ENCODE results near the gene SRP14.

DNA sequence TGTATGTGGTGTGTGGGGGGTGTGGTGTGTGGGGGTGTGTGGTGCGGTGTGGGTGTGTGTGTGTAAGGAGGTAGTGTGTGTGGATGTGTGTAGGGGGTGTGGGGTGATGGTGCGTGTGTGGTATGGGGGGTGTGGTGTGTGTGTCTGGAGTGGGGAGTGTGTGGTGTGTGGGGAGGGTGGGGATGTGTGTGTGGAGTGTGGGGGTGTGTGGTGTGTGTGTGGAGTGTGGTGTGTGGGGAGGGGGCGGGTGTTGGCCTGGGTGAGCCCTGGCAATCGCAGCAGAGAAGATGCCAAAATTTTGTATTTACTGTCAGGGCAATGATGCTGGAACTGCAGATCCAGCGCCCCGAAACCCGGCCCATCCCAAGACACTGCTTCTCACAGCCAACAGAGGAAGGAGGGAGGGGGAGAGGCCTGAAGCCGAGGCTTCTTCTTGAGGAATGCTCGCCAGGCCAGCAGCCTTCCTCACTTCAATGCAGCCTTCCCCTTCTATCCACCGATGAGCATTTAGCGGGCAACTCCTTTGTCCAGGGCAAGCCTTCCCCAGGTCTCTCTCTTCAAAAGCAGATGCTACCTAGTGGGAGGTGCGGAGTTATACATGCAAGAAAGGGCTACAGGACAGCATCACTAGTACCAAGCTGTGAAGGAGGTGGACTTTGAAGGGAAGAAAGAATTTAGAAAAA lies 11.9 kb upstream of the SRP14 start:
- TF ChIP-seq, protein P1, sequence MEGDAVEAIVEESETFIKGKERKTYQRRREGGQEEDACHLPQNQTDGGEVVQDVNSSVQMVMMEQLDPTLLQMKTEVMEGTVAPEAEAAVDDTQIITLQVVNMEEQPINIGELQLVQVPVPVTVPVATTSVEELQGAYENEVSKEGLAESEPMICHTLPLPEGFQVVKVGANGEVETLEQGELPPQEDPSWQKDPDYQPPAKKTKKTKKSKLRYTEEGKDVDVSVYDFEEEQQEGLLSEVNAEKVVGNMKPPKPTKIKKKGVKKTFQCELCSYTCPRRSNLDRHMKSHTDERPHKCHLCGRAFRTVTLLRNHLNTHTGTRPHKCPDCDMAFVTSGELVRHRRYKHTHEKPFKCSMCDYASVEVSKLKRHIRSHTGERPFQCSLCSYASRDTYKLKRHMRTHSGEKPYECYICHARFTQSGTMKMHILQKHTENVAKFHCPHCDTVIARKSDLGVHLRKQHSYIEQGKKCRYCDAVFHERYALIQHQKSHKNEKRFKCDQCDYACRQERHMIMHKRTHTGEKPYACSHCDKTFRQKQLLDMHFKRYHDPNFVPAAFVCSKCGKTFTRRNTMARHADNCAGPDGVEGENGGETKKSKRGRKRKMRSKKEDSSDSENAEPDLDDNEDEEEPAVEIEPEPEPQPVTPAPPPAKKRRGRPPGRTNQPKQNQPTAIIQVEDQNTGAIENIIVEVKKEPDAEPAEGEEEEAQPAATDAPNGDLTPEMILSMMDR (IDR thresholded peaks at IDR 0.05): no peak
- no peak for TF ChIP-seq POLR2A (IDR thresholded peaks at IDR 0.05)
